Osteoblast (primary cell): Measurements from ENCODE around the gene IGF2BP2. TPM values are rescaled to one million over a fixed set of nuclear protein-coding genes. Genes with fewer than 3 reads are reported as not detected.
A peak's percentile ranks its signal among the peaks of the same experiment; 100 is the strongest.
"Not testable (repeated sequence)": the region's sequence is repeated elsewhere in the genome, so short reads cannot be mapped to it uniquely, and the experiment has no call there.

Experiments used
- DNase-seq: peaks from one replicate; pipeline ENCODE4 v3.0.0; 2011; ENCODE audit warnings: low spot score, mixed read lengths; ENCODE audit not compliant: insufficient read length; ENCODE audit errors: missing footprints
- H2AFZ ChIP-seq: 2 replicates; pipeline ENCODE4 v1.6.0; 2011; ENCODE audit warnings: mild to moderate bottlenecking, low read length
- H3K27ac ChIP-seq: 2 replicates; pipeline ENCODE4 v1.5.1; 2011; ENCODE audit warnings: mild to moderate bottlenecking, low read depth, low read length, moderate library complexity
- H3K27me3 ChIP-seq: 2 replicates; pipeline ENCODE4 v1.6.0; 2012; ENCODE audit warnings: mild to moderate bottlenecking, control low read depth, inconsistent platforms, low read length, moderate library complexity; ENCODE audit not compliant: insufficient read depth
- H3K36me3 ChIP-seq: 2 replicates; pipeline ENCODE4 v1.5.1; 2011; ENCODE audit warnings: mild to moderate bottlenecking, low read length, control low read depth, moderate library complexity; ENCODE audit not compliant: insufficient read depth
- H3K4me1 ChIP-seq: 2 replicates; pipeline ENCODE4 v1.5.1; 2011; ENCODE audit warnings: mild to moderate bottlenecking, low read length, control low read depth, moderate library complexity; ENCODE audit not compliant: insufficient read depth
- H3K4me2 ChIP-seq: 2 replicates; pipeline ENCODE4 v1.6.0; 2011; ENCODE audit warnings: mild to moderate bottlenecking, low read length; ENCODE audit not compliant: insufficient read depth
- H3K4me3 ChIP-seq: fragments of 200-600 bp; sonication (generic); 3 replicates; pipeline ENCODE4 v1.5.1; 2012; ENCODE audit warnings: mild to moderate bottlenecking, low read length, inconsistent platforms; ENCODE audit not compliant: insufficient read depth
- H3K79me2 ChIP-seq: 2 replicates; pipeline ENCODE4 v1.6.0; 2012; ENCODE audit warnings: mild to moderate bottlenecking, low read length, control low read depth, inconsistent platforms; ENCODE audit not compliant: insufficient read depth
- H3K9me3 ChIP-seq: 2 replicates; pipeline ENCODE4 v1.5.1; 2011; ENCODE audit warnings: low read depth, low read length, control low read depth
- H4K20me1 ChIP-seq: 2 replicates; pipeline ENCODE4 v1.6.0; 2012; ENCODE audit warnings: mild to moderate bottlenecking, low read length, control low read depth; ENCODE audit not compliant: insufficient read depth
- total RNA-seq: library from RNA; depleted of rRNA; stranded (reverse); fragments of >200 nt; gene quantifications from 2 replicates; pipeline ENCODE4 v1.2.3, GENCODE V29; 2012
- TF ChIP-seq, protein P1 (sequence below): IDR thresholded peaks from 2 replicates; pipeline ENCODE4 v1.5.1; 2011; ENCODE audit warnings: mild to moderate bottlenecking, low read depth, low read length, moderate library complexity; ENCODE audit errors: extremely low read depth

The IGF2BP2 gene
- total RNA-seq, 1 donor, result 81.8 TPM

DNA sequence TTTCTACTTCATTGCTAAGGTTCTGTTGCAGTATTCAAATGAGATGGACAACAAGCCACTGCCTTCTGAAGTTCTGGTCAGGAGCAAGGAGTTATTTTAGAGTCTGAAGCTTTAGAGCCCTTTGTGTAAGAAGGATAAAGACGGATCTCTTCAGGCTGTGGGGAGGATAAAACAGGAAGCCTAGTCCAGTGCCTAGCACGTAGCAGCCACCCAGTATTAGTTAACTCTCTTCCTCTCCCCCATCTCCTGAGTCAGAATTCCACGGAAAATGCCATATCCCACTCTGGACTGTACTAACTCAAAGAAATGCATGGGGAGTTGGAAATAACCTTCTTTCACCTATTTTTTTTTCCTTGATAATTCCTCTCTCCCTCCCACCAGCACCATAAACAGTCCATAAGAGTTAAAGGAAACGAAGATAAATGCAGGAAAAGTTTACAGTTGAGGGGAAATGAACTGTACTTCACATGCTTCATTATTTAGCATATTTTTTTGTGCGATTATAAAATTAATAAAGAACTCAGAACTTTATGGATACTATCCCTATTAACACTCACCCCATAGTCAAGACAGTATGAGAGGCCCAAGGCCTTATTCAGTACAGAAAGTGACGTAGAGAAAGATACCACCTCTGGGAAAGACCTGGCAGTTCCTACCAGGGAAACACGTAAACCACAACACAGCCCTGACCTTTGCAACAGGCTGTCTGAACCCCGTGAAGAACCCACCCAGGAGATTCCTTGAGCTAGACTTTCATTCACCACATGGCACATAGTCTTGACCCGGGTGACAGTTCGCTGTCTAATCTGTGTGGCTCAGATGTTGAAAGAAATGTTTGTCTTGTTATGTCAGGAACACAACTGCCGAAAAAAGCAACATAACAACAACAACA, 9.2 kb downstream of the IGF2BP2 start:
- H3K27ac ChIP-seq, result peak overlapping the region; percentile 82
- TF ChIP-seq, protein P1, sequence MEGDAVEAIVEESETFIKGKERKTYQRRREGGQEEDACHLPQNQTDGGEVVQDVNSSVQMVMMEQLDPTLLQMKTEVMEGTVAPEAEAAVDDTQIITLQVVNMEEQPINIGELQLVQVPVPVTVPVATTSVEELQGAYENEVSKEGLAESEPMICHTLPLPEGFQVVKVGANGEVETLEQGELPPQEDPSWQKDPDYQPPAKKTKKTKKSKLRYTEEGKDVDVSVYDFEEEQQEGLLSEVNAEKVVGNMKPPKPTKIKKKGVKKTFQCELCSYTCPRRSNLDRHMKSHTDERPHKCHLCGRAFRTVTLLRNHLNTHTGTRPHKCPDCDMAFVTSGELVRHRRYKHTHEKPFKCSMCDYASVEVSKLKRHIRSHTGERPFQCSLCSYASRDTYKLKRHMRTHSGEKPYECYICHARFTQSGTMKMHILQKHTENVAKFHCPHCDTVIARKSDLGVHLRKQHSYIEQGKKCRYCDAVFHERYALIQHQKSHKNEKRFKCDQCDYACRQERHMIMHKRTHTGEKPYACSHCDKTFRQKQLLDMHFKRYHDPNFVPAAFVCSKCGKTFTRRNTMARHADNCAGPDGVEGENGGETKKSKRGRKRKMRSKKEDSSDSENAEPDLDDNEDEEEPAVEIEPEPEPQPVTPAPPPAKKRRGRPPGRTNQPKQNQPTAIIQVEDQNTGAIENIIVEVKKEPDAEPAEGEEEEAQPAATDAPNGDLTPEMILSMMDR, result no peak
- peak overlapping the region; percentile 73 for H3K4me2 ChIP-seq
- H3K4me3 ChIP-seq, result no peak overlapping the region
- H3K27me3 ChIP-seq, result no peaks in the 10 kb centered on the region
- H3K9me3 ChIP-seq, result no peaks in the 10 kb centered on the region
- DNase-seq, result no peak
- peaks cover 95% of the 10 kb centered on the region for H3K79me2 ChIP-seq
- H2AFZ ChIP-seq, result peak overlapping the region; percentile 18
- H3K36me3 ChIP-seq, result no peaks in the 10 kb centered on the region
- peaks cover 14% of the 10 kb centered on the region for H4K20me1 ChIP-seq
- peaks cover 67% of the 10 kb centered on the region for H3K4me1 ChIP-seq

DNA sequence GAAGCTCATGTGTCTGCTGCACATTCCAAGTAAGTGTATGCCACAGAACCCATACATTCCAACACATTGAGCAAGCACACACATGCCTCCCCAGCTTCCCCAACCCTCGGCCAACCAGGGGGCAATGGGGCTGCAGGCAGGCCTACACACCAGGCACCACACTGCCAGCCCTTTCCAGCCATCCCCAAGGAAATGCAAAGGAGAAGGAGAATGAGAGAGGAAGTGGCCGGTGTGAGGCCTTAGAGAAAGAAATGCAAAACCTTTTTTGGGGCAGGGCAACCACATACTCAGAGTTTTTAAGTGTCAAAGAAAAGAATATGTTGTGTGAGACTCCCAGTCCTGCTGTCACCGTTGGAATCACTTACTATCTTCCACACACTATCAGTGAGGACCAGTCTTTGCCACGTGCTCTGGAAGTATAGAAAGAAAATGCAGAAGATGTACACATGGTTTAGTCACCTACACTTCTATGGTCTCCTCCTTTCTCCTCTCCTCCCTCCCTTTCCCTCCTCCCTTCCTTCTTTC, 11.1 kb downstream of the IGF2BP2 start:
- no peaks in the 10 kb centered on the region for H3K27me3 ChIP-seq
- peaks cover 16% of the 10 kb centered on the region for H4K20me1 ChIP-seq
- peak overlapping the region; percentile 60 for H3K4me2 ChIP-seq
- H2AFZ ChIP-seq, result no peak overlapping the region
- no peaks in the 10 kb centered on the region for H3K9me3 ChIP-seq
- peak overlapping the region; percentile 82 for H3K27ac ChIP-seq
- no peaks in the 10 kb centered on the region for H3K36me3 ChIP-seq
- H3K79me2 ChIP-seq, result peaks cover 93% of the 10 kb centered on the region
- peak overlapping the region; percentile 0 for H3K4me3 ChIP-seq
- H3K4me1 ChIP-seq, result peaks cover 50% of the 10 kb centered on the region
- TF ChIP-seq, protein P1, result no peak
- no peak for DNase-seq

DNA sequence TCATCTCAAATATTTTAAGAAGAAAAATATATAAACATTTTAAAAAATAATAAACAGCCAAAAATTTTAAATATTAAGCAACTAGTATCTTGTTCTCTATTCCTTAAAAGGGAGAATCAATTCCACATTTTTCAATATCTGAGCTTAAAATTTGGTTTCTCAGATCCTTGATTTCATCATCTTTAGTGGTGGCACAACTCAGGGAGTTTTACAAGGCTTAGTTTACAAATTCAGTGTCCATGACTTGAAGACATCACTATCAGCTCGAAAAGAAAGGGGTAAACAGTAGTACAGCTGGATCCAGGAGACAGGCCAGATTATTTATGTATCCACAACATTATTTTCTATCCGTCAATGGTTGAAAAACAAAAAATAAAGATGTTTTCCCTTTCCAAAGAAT, 11.6 kb downstream of the IGF2BP2 start:
- Histone ChIP-seq H3K79me2 (peaks cover 89% of the 10 kb centered on the region), H3K4me2 (peak overlapping the region; percentile 60), H3K27me3 (no peaks in the 10 kb centered on the region), H3K27ac (peak overlapping the region; percentile 82), H3K36me3 (no peaks in the 10 kb centered on the region), H3K4me3 (no peak overlapping the region), H3K4me1 (peaks cover 44% of the 10 kb centered on the region), H2AFZ (no peak overlapping the region), H3K9me3 (no peaks in the 10 kb centered on the region), H4K20me1 (peaks cover 10% of the 10 kb centered on the region)
- TF ChIP-seq, protein P1, result no peak
- no peak for DNase-seq

DNA sequence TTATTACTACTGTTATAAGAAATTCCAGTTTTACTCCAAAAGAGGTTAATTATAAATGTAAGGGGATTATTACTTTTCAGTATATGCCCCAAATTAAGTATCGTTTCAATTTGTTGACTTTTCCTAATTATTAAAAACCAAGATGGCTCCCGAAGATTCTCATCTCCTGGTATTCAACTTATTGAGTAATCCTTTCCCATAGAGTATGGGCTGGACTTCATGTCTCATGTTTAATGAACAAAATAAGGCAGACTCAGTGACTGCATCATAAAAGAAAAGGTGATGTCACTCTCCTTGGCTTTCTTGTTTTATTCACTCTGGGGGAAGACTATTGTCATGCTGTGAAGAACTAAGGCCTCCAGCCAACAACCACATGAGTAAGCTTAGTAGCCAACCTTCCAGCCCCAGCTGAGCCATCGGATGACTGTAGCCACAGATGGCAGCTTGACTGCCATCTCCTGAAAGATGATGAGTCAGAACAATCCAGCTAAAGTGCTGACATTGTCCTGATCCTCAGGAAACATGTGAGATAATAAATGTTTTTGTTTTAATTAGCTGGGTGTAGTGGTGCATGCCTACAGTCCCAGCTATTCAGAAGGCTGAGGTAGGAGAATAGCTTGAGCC, 17.3 kb downstream of the IGF2BP2 start:
- no peaks in the 10 kb centered on the region for H3K9me3 ChIP-seq
- peak overlapping the region; percentile 10 for H3K27ac ChIP-seq
- peaks cover 19% of the 10 kb centered on the region for H4K20me1 ChIP-seq
- peak; percentile 81 for DNase-seq
- H3K27me3 ChIP-seq, result no peaks in the 10 kb centered on the region
- peaks cover 6% of the 10 kb centered on the region for H3K4me1 ChIP-seq
- peaks cover 84% of the 10 kb centered on the region for H3K79me2 ChIP-seq
- H3K4me3 ChIP-seq, result no peak overlapping the region
- TF ChIP-seq, protein P1, result no peak
- no peaks in the 10 kb centered on the region for H3K36me3 ChIP-seq
- no peak overlapping the region for H3K4me2 ChIP-seq
- no peak overlapping the region for H2AFZ ChIP-seq

DNA sequence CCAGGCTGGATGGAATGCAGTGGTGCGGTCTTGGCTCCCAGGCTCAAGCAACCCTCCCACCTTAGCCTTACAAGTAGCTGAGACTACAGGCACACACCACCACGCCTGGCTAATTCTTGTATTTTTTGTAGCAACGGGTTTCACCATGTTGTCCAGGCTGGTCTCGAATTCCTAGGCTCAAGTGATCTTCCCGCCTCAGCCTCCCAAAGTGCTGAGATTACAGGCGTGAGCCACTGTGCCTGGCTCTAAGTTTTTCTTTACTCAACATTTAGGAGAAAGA, 26.1 kb downstream of the IGF2BP2 start:
- not testable (repeated sequence) for H3K4me2 ChIP-seq, DNase-seq, H3K4me3 ChIP-seq, H3K9me3 ChIP-seq, H3K36me3 ChIP-seq, H3K27me3 ChIP-seq, H2AFZ ChIP-seq, H3K27ac ChIP-seq
- Histone ChIP-seq H4K20me1 (peaks cover 53% of the 10 kb centered on the region), H3K79me2 (peaks cover 91% of the 10 kb centered on the region), H3K4me1 (peaks cover 17% of the 10 kb centered on the region)
